NCI-H1092 treated with DMSO at 0.1 percent for 48 hours (cell line): ENCODE results near the gene NDST4.

Source experiments
- DNase-seq: peaks from one replicate; lab custom pipeline; 2025; lab: John Stamatoyannopoulos, UW

The NDST4 gene

GRCh38 chr4:114785570-114785969, 327.9 kb downstream of the NDST4 start:
- DNase-seq, result no peak

- DNase-seq, result no peak
Measured at GRCh38 chr4:114783215-114783595, 330.2 kb downstream of the NDST4 start.

- DNase-seq, result peak; percentile 10
Measured at GRCh38 chr4:114782415-114783214, 330.8 kb downstream of the NDST4 start.

GRCh38 chr4:114780205-114780604, 333.2 kb downstream of the NDST4 start:
- peak; percentile 48 for DNase-seq
